HCT116 (cell line): ENCODE measurements around the gene NLRC5. TPM values are rescaled to one million over a fixed set of nuclear protein-coding genes. Genes with fewer than 3 reads are reported as not detected.

Source experiments
- ATAC-seq: fragments of 200-7000 bp; cut with Tn5 transposase; 2 replicates; pipeline ENCODE4 v1.9.1; 2020; ENCODE audit warnings: mild to moderate bottlenecking, moderate library complexity
- BruUV-seq: library from RNA; stranded (reverse); fragments of 400-500 nt; replicated peaks from 2 replicates; lab custom pipeline; 2021; lab: Mats Ljungman, UMichigan
- CTCF ChIA-PET: fragments of 300-600 bp; sonication (Branson Sonifier 250); formaldehyde crosslinking; loops from one replicate; lab custom pipeline; 2021; ENCODE audit warnings: antibody characterized with exemption; lab: Charles Lee
- POLR2A ChIA-PET: fragments of 300-600, 350-600 bp; sonication (Branson Sonifier 250); formaldehyde crosslinking; loops from one replicate; lab custom pipeline; 2021; ENCODE audit warnings: antibody characterized with exemption; lab: Charles Lee
- RAD21 ChIA-PET, 2 experiments: fragments of 300-600 bp; sonication (Branson Sonifier 250); formaldehyde crosslinking; loops; one replicate each; lab custom pipeline; 2023; ENCODE audit warnings: low total read pairs in 2 of 2; ENCODE audit not compliant: uncharacterized antibody in 2 of 2, unreplicated experiment in 2 of 2, low non-redundant PET in 1 of 2; lab: Charles Lee
- DNase-seq: peaks from one replicate; pipeline ENCODE4 v3.0.0-alpha.2; 2010; ENCODE audit warnings: low read depth, low spot score
- H2AFZ ChIP-seq: fragments of 200-600 bp; shearing (Covaris generic), sonication (generic); 2 replicates; pipeline ENCODE4 v1.6.1; 2017; ENCODE audit warnings: low read depth, mixed run types, mixed read lengths, antibody characterized with exemption, low read length; ENCODE audit not compliant: poor library complexity, severe bottlenecking
- H3K27ac ChIP-seq: 2 replicates; pipeline ENCODE4 v1.5.1; 2012; ENCODE audit warnings: low read depth, low read length
- H3K27me3 ChIP-seq: fragments of 200-600 bp; sonication (generic); 2 replicates; pipeline ENCODE4 v1.6.1; 2016; ENCODE audit warnings: mixed run types, low read length, mixed read lengths; ENCODE audit not compliant: insufficient read depth
- H3K36me3 ChIP-seq, 2 experiments: fragments of 200-500 bp in 1 of 2; fragments of 200-600 bp in 1 of 2; sonication (Bioruptor generic) in 1 of 2; sonication (generic) in 1 of 2; 2 replicates each; pipeline versions ENCODE4 v1.5.1 to v1.6.1; 2014 to 2016; ENCODE audit warnings: low read length in 2 of 2, inconsistent platforms in 1 of 2, mixed read lengths in 1 of 2, mixed run types in 1 of 2; ENCODE audit not compliant: insufficient read depth in 2 of 2, control insufficient read depth in 1 of 2
- H3K4me1 ChIP-seq, 2 experiments: fragments of 200-600 bp in 1 of 2; sonication (generic) in 1 of 2; 2 replicates each; pipeline versions ENCODE4 v1.5.1 to v1.6.1; 2012 to 2017; ENCODE audit warnings: low read length in 2 of 2, inconsistent platforms in 1 of 2, mild to moderate bottlenecking in 1 of 2, mixed read lengths in 1 of 2, mixed run types in 1 of 2, moderate library complexity in 1 of 2; ENCODE audit not compliant: insufficient read depth in 2 of 2, control insufficient read depth in 1 of 2
- H3K4me2 ChIP-seq: fragments of 200-600 bp; sonication (generic); 2 replicates; pipeline ENCODE4 v1.6.1; 2017; ENCODE audit warnings: mixed run types, low read length, mixed read lengths
- H3K4me3 ChIP-seq, 2 experiments: fragments of 200-600 bp in 1 of 2; sonication (generic) in 1 of 2; replicated peaks in 1 of 2; 2 replicates each; pipeline ENCODE4 v1.5.1; 2011 to 2016; ENCODE audit warnings: low read length in 2 of 2, control low read depth in 1 of 2, low read depth in 1 of 2, mild to moderate bottlenecking in 1 of 2, mixed read lengths in 1 of 2, mixed run types in 1 of 2
- H3K79me2 ChIP-seq: fragments of 200-600 bp; sonication (generic); 2 replicates; pipeline ENCODE4 v1.6.1; 2017; ENCODE audit warnings: mild to moderate bottlenecking, mixed run types, low read length, moderate library complexity, mixed read lengths; ENCODE audit not compliant: insufficient read depth
- H3K9ac ChIP-seq: fragments of 200-600 bp; sonication (generic); 2 replicates; pipeline ENCODE4 v1.6.1; 2016; ENCODE audit warnings: low read length, mixed read lengths
- H3K9me2 ChIP-seq: fragments of 200-600 bp; sonication (generic), shearing (Covaris generic); 2 replicates; pipeline ENCODE4 v1.6.1; 2017; ENCODE audit warnings: mixed run types, mild to moderate bottlenecking, moderate library complexity; ENCODE audit not compliant: insufficient read depth
- H3K9me3 ChIP-seq, 2 experiments: fragments of 200-500 bp in 1 of 2; fragments of 200-600 bp in 1 of 2; sonication (Bioruptor generic) in 1 of 2; sonication (generic) in 1 of 2; 2 replicates each; pipeline ENCODE4 v1.6.1; 2014 to 2017; ENCODE audit warnings: low read length in 2 of 2, mixed read lengths in 2 of 2, inconsistent platforms in 1 of 2, low read depth in 1 of 2, mild to moderate bottlenecking in 1 of 2, mixed run types in 1 of 2, moderate library complexity in 1 of 2; ENCODE audit not compliant: control insufficient read depth in 1 of 2, insufficient read depth in 1 of 2
- H4K20me1 ChIP-seq: fragments of 200-600 bp; sonication (generic), shearing (Covaris generic); 2 replicates; pipeline ENCODE4 v1.6.1; 2017; ENCODE audit warnings: mixed run types, mild to moderate bottlenecking, moderate library complexity; ENCODE audit not compliant: insufficient read depth
- ATF3 ChIP-seq: IDR thresholded peaks from 2 replicates; pipeline ENCODE4 v1.6.1; 2012
- CEBPB ChIP-seq: IDR thresholded peaks from 2 replicates; pipeline ENCODE4 v1.6.1; 2012; ENCODE audit warnings: low read depth
- CTCF ChIP-seq, 3 experiments: fragments of 200-600 bp in 1 of 3; sonication (generic) in 1 of 3; IDR thresholded peaks in 2 of 3; conservative IDR thresholded peaks in 1 of 3; 2 replicates each; pipeline ENCODE4 v1.5.1; 2012 to 2017; ENCODE audit warnings: low read depth in 2 of 3, low read length in 2 of 3, antibody characterized with exemption in 1 of 3, borderline replicate concordance in 1 of 3, control low read depth in 1 of 3, mild to moderate bottlenecking in 1 of 3, mixed read lengths in 1 of 3, mixed run types in 1 of 3, moderate library complexity in 1 of 3; ENCODE audit not compliant: insufficient read depth in 1 of 3
- EZH2phosphoT487 ChIP-seq: fragments of 200-600 bp; IDR thresholded peaks from 2 replicates; pipeline ENCODE4 v1.6.1; 2018; ENCODE audit warnings: antibody characterized with exemption, borderline replicate concordance
- FOSL1 ChIP-seq: IDR thresholded peaks from 2 replicates; pipeline ENCODE4 v1.6.1; 2012; ENCODE audit warnings: low read depth
- JUND ChIP-seq: IDR thresholded peaks from 2 replicates; pipeline ENCODE4 v1.6.1; 2012
- POLR2A ChIP-seq: IDR thresholded peaks from 2 replicates; pipeline ENCODE4 v1.7.0; 2011; ENCODE audit warnings: borderline replicate concordance; ENCODE audit not compliant: insufficient read depth, insufficient read length; ENCODE audit errors: extremely low read depth
- POLR2AphosphoS5 ChIP-seq: IDR thresholded peaks from 2 replicates; pipeline ENCODE4 v1.6.1; 2011; ENCODE audit warnings: mild to moderate bottlenecking, low read depth, low read length, moderate library complexity
- RAD21 ChIP-seq: IDR thresholded peaks from 2 replicates; pipeline ENCODE4 v1.6.1; 2012; ENCODE audit warnings: low read depth, mild to moderate bottlenecking
- REST ChIP-seq: IDR thresholded peaks from 2 replicates; pipeline ENCODE4 v1.6.1; 2012; ENCODE audit warnings: low read depth
- SRF ChIP-seq: IDR thresholded peaks from 2 replicates; pipeline ENCODE4 v1.6.1; 2012; ENCODE audit warnings: low read depth
- TCF7L2 ChIP-seq: IDR thresholded peaks from 2 replicates; pipeline ENCODE4 v1.7.0; 2011; ENCODE audit warnings: borderline replicate concordance, inconsistent platforms; ENCODE audit not compliant: insufficient read depth, insufficient read length; ENCODE audit errors: extremely low read depth
- YY1 ChIP-seq: IDR thresholded peaks from 2 replicates; pipeline ENCODE4 v1.6.1; 2011; ENCODE audit warnings: low read length, low read depth, moderate library complexity, mild to moderate bottlenecking; ENCODE audit not compliant: insufficient replicate concordance; ENCODE audit errors: extremely low read depth
- ZFX ChIP-seq: fragments of 450-650 bp; IDR thresholded peaks from 2 replicates; pipeline ENCODE4 v1.6.1; 2017
- ZNF274 ChIP-seq: fragments of 200-500 bp; sonication (Bioruptor generic); IDR thresholded peaks from 2 replicates; pipeline ENCODE4 v1.6.1; 2014; ENCODE audit warnings: mild to moderate bottlenecking, low read depth, low read length, inconsistent platforms
- intact Hi-C: fragments of 100-400 bp; cut with micrococcal nuclease; formaldehyde crosslinking; loops from 2 replicates; pipeline ENCODE4 v1.10.0; 2022
- total RNA-seq: library from RNA; stranded (reverse); gene quantifications from one replicate; pipeline ENCODE4 v1.2.1, GENCODE V29; 2021; ENCODE audit not compliant: unreplicated experiment

Gene NLRC5
- total RNA-seq, 1 experiment from 2014 or later, result 10.4 TPM

GRCh38 chr16:57096793-57097192, 107.4 kb downstream of the NLRC5 start (continued):
- TF ChIP-seq POLR2AphosphoS5 (no peak), RAD21 (no peak), CTCF (IDR thresholded peaks at IDR 0.05 in 2 of 3, conservative IDR thresholded peaks at IDR 0.05 in 1 of 3; ENCODE audit: borderline replicate concordance in 1 of 3, insufficient read depth in 1 of 3, low read depth in 2 of 3, low read length in 2 of 3) (no peak)

GRCh38 chr16:57098188-57098841, 109.0 kb downstream of the NLRC5 start:
- no peaks in the 10 kb centered on the region for H3K36me3 ChIP-seq
- no peak overlapping the region for H3K4me2 ChIP-seq
- no peak overlapping the region for H3K9ac ChIP-seq
- no TSS peak for BruUV-seq
- ChIA-PET POLR2A (no interaction called here), CTCF (interaction anchor here (0.6 kb wide), 1 partner anchor 130 kb away, joined by 3 read pairs; no protein-coding TSS in a partner anchor), RAD21 (no interaction called here)
- intact Hi-C loops, result no loop called here
- H4K20me1 ChIP-seq, result no peaks in the 10 kb centered on the region
- H3K9me3 ChIP-seq, result no peaks in the 10 kb centered on the region
- H3K27ac ChIP-seq, result no peak overlapping the region
- H3K9me2 ChIP-seq, result no peaks in the 10 kb centered on the region
- ATAC-seq (peak; percentile 49), DNase-seq (no peak)
- no peak overlapping the region for H3K4me3 ChIP-seq
- peaks cover 21% of the 10 kb centered on the region; the same call in 1 of the 2 replicates for H3K79me2 ChIP-seq
- no peaks in the 10 kb centered on the region for H3K27me3 ChIP-seq
- H2AFZ ChIP-seq, result no peak overlapping the region
- peaks cover 17 to 35% of the 10 kb centered on the region in 2 experiments for H3K4me1 ChIP-seq
- TF ChIP-seq CTCF (IDR thresholded peaks at IDR 0.05 in 2 of 3, conservative IDR thresholded peaks at IDR 0.05 in 1 of 3; ENCODE audit: borderline replicate concordance in 1 of 3, insufficient read depth in 1 of 3, low read depth in 2 of 3, low read length in 2 of 3), result no peak
- no peak for TF ChIP-seq ZNF274
- no peak for TF ChIP-seq JUND
- no peak for TF ChIP-seq REST
- TF ChIP-seq SRF, result no peak
- no peak for TF ChIP-seq FOSL1
- TF ChIP-seq CEBPB, result no peak
- no peak for TF ChIP-seq POLR2A
- no peak for TF ChIP-seq EZH2phosphoT487
- TF ChIP-seq YY1, result no peak
- no peak for TF ChIP-seq POLR2AphosphoS5
- no peak for TF ChIP-seq TCF7L2
- TF ChIP-seq ZFX, result no peak
- no peak for TF ChIP-seq ATF3
